NOMO-1 treated with dmso at 0.1 percent for 144 hours (cell line): ENCODE measurements around the gene BRDT.
A peak's percentile ranks its signal among the peaks of the same experiment; 100 is the strongest.
"Not testable (repeated sequence)": the region's sequence is repeated elsewhere in the genome, so short reads cannot be mapped to it uniquely, and the experiment has no call there.

Source experiments
- DNase-seq: peaks from one replicate; lab custom pipeline; 2025; ENCODE audit not compliant: unreplicated experiment; lab: John Stamatoyannopoulos, UW

BRDT gene

GRCh38 chr1:91981996-91982609, 32.9 kb downstream of the BRDT start:
- no peak for DNase-seq

- DNase-seq: no peak
Observed at GRCh38 chr1:91993256-91993655, 44.1 kb downstream of the BRDT start.

- DNase-seq: no peak
Observed at GRCh38 chr1:91997607-91998195, 48.5 kb downstream of the BRDT start.

- no peak for DNase-seq
Observed at GRCh38 chr1:92004129-92004528, 54.9 kb downstream of the BRDT start.

GRCh38 chr1:92013923-92014322, 64.7 kb downstream of the BRDT start:
- no peak for DNase-seq

- DNase-seq: no peak
Observed at GRCh38 chr1:92016720-92017316, 67.6 kb downstream of the BRDT start.

GRCh38 chr1:92017656-92018055, 68.5 kb downstream of the BRDT start:
- no peak for DNase-seq

GRCh38 chr1:92026042-92026441, 76.8 kb downstream of the BRDT start:
- DNase-seq: not testable (repeated sequence)

- no peak for DNase-seq
Observed at GRCh38 chr1:92026806-92027205, 77.6 kb downstream of the BRDT start.

- DNase-seq: no peak
Observed at GRCh38 chr1:92029241-92029922, 80.2 kb downstream of the BRDT start.

GRCh38 chr1:92030656-92031107, 81.5 kb downstream of the BRDT start:
- peak; percentile 23 for DNase-seq

GRCh38 chr1:92031281-92032110, 82.3 kb downstream of the BRDT start:
- DNase-seq: no peak

- DNase-seq: no peak
Observed at GRCh38 chr1:92037400-92037799, 88.2 kb downstream of the BRDT start.

- no peak for DNase-seq
Observed at GRCh38 chr1:92038695-92039346, 89.6 kb downstream of the BRDT start.

GRCh38 chr1:92040971-92041370, 91.8 kb downstream of the BRDT start:
- DNase-seq: no peak

- no peak for DNase-seq
Observed at GRCh38 chr1:92043621-92044020, 94.4 kb downstream of the BRDT start.

- no peak for DNase-seq
Observed at GRCh38 chr1:92045766-92046495, 96.7 kb downstream of the BRDT start.

- no peak for DNase-seq
Observed at GRCh38 chr1:92051948-92052347, 102.7 kb downstream of the BRDT start.
